ENCODE measurements around the gene LRRC4C. TPM values are rescaled to one million over a fixed set of nuclear protein-coding genes. Genes with fewer than 3 reads are reported as not detected.

LRRC4C gene
- total RNA-seq, 1 donor from 2014 or later: 0.62 TPM

DNA sequence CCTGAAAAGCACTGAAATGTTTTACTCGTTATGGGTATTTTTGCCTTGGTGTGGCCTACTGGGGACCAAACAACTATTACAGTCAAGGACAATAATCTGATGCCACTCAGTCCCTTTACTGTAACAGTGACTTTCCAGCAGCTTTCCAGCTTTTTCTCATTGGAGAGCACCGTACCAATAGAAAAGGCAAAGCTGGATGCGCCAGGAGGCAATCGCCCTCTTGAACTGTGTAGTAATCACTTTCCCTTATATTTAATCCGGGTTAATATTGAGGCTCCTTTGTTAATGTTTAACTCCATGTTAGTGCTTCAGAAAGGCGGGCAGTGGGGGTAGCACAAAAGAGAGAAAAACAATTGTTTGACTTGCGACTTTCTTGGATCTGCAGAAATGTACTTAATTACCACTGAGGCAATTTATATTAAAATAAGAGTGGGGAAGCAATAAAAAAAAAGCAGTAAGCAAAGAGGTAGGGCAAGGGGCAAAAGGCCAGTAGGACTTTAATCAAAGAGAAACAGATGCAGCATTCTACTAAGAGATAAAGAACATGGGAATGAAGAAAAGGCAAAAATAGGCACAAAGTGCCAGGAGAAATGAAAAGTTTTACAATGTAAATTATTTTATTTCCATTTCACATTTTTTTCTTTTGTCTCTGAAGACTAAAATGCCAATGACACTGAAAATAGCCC lies 81.6 kb downstream of the LRRC4C start:
- ATAC-seq (ENCODE audit: poor library complexity) (no peak), DNase-seq (no peak)
- intact Hi-C loops (cut with DNase I): no loop called here

DNA sequence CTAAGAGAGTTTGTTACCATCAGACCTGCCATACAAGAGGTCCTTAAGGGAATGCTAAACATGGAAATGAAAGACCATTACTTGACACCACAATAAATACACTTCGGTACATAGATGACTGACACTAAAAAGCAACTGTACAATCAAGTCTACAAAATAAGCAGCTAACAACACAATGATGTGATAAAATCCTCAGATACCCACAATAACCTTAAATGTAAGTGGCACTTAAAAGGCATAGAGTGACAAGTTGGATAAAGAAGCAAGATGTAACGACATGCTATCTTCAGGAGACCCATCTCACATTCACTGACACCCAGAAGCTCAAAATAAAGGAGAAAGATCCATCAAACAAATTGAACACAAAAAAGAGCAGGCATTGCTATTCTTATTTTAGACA lies 107.6 kb downstream of the LRRC4C start:
- no peak for DNase-seq
- intact Hi-C loops (cut with DNase I): no loop called here
- no peak for ATAC-seq (ENCODE audit: poor library complexity)

DNA sequence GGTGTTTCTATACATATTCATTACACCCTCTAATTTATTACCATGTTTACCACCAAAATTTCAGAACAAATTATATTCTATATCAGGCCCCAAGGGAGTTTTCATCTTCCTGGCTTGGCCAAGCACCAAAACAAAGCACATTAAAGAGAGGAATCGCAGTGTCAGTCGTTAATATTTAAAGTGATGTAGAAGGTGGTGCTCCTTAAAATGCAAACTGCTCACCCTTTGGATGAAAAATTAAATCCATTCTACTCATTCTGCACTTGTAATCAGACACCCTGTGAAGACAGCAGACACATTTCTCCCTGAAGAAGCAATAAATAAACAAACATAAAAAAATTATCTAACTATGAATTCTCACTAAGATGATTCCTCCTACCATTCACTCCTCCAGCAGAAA lies 113.4 kb downstream of the LRRC4C start:
- no peak for DNase-seq
- intact Hi-C loops (cut with DNase I): no loop called here
- no peak for ATAC-seq (ENCODE audit: poor library complexity)

DNA sequence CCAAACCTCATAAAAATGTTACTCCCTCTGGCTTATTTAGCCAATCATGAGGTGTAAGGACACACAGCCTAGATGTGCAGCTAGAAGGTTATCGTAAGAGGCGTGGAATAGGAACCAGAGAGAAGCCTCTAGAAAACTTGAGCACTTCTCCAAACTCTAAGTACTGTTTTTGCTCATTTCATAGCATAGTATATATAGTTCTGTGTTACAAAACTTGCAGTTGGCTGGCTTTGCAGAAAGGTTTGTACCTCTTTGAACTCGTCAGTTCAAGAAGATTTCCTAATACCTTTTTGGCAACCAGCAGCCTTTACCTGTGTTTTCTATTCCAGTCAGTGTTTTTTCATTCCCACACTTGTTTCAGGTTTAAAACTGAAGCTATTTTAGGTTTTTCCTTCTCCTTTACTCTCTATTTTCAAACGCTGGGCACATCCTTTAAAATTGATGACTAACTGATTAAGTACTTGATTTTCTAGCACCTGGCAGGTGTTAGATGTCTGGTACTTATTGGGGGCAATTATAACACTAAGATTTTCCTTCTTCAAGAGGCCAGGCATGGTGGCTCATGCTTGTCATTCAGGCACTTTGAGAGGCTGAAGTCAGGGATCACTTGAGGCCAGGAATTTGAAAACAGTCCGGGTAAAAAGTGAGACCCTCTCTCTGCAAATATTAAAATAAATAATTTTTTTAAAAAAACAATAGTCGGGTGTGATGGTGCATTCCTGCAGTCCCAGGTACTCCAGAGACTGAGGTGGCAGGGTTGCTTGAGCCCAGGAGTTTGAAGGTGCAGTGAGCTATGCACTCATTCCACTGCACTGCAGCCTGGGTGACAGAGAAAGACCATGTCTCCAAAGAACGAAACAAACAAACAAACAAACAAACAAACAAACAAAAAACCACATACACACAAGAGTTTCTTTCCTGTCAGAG lies 125.2 kb downstream of the LRRC4C start:
- intact Hi-C loops (cut with DNase I): no loop called here
- DNase-seq: no peak
- no peak for ATAC-seq (ENCODE audit: poor library complexity)

DNA sequence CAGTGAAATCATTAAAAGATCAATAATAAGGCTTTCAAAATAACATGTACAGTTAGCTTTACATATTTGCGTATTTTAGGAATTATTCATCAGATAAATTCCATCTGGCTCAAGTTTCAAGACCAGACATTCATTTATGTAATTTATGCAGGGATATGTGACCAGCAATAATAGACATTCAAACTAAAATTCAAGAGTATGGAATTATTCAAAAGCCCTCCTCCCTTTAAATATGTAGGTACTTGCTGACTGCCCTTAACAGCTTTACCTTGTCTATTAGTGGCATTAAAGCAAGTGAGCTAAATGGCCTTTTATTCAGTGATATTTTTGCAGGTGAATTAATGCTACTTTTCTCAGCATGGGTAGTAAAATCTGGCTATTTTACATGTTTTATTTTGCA lies 126.1 kb downstream of the LRRC4C start:
- ATAC-seq (ENCODE audit: poor library complexity) (no peak), DNase-seq (no peak)
- intact Hi-C loops (cut with DNase I): no loop called here

DNA sequence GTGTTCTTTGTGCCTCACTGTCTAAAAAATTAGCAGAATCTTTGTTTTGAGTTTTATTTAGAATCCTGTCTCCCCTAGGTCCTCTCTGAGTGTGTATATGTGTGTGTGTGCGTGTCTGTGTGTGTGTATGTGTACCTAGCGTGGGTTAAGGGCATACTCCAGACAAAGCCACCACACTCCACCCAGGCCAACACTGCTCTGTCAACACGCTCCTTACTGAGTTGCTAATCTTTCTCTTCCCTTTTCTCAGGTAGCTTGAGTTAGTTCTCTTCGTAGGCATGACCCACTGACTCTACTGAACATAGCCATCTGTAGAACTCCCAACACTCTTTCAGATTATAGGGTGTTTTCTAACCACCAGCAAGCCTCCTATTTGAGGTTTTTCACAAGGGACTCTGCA lies 131.1 kb downstream of the LRRC4C start:
- intact Hi-C loops (cut with DNase I): no loop called here
- ATAC-seq (ENCODE audit: poor library complexity) (no peak), DNase-seq (no peak)

DNA sequence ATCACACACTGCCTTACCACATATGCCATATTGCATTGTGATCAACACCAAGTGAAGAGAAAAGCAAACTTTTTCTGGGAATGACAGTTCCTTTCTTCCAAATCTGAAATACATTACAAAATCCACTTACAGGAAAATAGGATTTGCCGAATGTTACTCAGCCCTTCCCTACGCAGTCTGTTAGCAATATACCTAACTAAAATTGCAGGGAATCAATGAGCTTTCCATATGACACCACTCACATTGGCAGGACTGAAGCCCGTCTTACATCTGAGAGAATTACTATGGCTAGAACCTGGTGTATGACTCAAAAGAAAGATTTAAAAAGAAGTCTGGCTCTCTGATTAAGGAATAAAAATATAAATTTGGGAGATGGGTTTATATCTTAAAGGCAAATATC lies 136.0 kb downstream of the LRRC4C start:
- DNase-seq (no peak), ATAC-seq (ENCODE audit: poor library complexity) (no peak)
- intact Hi-C loops (cut with DNase I): no loop called here

DNA sequence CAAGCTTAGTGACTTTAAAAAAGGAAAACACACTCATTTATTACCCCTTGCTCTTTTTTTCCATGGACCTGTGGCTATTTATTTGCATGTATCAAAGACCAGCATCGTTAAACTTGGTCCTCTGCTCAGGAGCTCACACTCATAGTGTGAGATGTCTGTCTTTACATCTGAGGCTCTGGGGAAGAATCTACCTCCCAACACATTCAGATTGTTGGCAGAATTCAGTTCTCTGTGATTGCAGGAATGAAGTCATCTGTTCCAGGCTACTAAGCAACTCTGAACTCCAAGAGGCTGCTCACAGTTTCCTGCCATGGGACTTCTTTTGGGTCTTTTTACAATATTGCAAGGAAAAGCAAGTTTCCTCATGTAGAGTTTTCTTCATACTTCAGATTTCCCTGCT lies 138.8 kb downstream of the LRRC4C start:
- DNase-seq: no peak
- intact Hi-C loops (cut with DNase I): no loop called here
- no peak for ATAC-seq (ENCODE audit: poor library complexity)

DNA sequence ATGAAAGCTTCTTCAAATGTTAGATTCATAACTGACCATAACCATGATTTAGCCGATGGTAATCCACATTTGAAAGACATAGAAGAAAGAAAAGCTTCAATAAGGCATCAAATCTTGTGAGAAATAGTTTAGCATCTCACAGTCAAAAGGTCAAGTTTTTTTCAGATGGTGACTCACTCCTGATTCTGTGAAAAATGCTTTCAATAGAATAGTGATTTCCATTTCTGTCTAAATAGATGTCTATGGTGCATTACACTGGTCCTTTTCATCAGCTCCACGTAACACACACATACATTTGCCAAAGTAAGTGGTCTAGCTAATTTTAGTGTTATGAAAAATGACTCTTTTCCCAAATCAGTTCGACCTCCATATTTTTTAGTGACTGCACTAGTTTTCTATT lies 139.2 kb downstream of the LRRC4C start:
- ATAC-seq (ENCODE audit: poor library complexity) (no peak), DNase-seq (no peak)
- intact Hi-C loops (cut with DNase I): no loop called here

DNA sequence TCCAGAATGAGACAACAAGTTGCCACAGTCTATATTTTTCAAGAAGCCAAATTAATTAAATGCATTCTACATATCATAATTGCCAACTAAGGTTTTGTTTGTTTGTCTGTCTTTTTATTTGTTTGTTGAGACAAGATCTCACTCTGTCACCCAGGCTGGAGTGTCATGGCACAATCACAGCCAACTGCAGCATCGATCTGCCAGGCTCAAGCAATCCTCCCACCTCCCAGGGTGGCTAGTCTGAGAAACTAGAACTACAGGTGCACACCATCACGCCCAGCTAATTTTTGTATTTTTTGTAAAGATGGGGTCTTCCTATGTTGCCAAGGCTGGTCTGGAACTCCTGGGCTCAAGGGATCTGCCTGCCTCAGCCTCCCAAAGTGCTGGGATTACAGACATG lies 140.0 kb downstream of the LRRC4C start:
- intact Hi-C loops (cut with DNase I): no loop called here
- DNase-seq (no peak), ATAC-seq (ENCODE audit: poor library complexity) (no peak)

DNA sequence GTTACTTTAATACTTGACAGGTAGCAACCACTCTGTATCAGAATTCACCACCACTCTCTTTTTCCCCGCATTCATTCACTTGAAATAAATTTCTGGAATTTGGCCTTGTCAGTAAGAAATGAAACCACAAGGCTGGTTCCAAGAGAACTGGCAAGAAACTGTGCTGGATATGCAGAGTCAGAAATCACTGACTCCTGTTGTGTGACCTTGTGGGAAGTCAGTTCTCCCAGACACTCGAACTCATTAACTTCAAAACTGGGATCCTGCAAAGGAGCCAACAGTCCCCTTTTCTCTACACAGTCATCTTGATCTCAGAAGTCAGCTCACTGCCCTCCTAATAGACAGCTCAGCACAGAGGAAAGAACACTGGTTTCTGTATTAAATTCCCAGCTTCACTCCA lies 142.7 kb downstream of the LRRC4C start:
- intact Hi-C loops (cut with DNase I): no loop called here
- no peak for ATAC-seq (ENCODE audit: poor library complexity)

DNA sequence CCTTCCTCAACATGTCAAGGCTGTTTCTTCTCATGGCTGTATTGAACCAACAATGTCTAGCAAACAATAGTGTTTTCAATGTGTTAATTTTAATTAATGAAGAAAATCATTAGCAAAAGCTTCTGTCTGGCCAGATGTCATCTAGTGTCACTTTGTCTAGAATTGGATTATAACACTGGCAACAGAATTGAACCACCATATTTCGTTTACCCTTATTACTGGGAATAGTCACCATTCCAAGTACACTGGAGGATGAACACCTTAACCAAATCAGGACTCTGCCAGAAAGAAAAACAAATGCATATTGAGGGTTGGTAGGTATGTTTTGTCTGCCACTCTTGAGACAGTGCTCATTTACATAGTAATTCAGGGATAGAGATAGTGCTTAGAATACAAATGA lies 146.2 kb downstream of the LRRC4C start:
- intact Hi-C loops (cut with DNase I): no loop called here
- no peak for DNase-seq
- no peak for ATAC-seq (ENCODE audit: poor library complexity)

More for the DNA sequence above, 142.7 kb downstream of the LRRC4C start:
- DNase-seq: no peak

DNA sequence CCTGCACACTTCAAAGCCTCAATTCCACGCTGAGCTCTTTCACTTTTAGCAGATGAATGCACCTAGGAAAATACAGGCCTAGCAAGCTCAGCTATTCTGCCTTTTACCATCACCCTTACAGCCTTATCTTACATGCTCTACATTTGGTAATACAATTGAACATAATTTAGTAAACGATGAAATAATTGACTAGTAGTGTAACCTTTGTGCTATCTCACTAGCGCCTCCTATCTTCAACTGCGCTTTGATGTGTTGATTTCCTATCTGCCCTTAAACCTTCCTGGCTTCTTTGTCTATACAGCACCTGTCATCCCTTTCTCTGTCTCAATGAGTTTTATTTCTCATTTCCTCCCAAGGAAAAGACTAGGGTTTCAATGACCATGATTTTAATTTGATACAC lies 149.7 kb downstream of the LRRC4C start:
- intact Hi-C loops (cut with DNase I): no loop called here
- no peak for ATAC-seq (ENCODE audit: poor library complexity)

DNA sequence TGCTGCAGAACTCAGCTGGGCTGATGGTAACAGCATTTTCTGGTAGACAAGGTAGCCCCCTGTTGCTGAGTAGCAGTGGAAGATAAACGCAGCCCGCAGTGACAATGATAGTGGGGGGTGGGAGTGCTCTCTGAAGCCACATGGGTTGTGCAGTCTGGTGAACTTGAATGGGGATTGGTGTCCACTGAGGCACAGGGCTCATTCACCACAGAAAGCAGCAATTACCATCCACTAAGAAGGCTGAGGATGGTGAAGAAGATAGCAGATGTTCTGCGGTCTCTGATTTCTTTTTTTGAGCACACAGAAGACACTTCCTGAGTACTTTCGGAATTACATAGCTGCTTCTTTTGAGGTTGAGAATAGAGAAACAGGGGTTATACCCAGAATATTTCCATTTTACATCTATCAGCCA lies 150.3 kb downstream of the LRRC4C start:
- DNase-seq: no peak
- intact Hi-C loops (cut with DNase I): no loop called here
- ATAC-seq (ENCODE audit: poor library complexity): no peak

More for the DNA sequence above, 149.7 kb downstream of the LRRC4C start:
- no peak for DNase-seq

DNA sequence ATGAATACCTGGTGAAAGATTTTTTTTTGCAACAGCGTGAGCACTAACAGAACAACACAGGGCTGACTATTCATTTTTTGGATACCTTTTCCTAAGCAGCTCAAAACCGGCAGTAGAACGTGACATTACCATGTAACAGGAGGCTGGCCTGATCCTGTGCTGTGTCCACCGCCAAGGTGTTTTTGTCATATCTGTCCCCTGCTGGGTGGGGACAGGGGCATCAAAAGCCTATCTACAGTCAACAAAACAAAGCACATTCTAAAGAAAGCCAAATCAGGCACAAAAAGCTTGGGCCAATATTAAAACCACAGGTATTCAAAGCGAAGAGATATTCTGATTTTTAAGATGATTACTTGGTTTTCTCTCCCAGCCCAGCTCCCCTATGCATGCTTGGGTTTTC lies 151.2 kb downstream of the LRRC4C start:
- ATAC-seq (ENCODE audit: poor library complexity) (no peak), DNase-seq (no peak)
- intact Hi-C loops (cut with DNase I): no loop called here

DNA sequence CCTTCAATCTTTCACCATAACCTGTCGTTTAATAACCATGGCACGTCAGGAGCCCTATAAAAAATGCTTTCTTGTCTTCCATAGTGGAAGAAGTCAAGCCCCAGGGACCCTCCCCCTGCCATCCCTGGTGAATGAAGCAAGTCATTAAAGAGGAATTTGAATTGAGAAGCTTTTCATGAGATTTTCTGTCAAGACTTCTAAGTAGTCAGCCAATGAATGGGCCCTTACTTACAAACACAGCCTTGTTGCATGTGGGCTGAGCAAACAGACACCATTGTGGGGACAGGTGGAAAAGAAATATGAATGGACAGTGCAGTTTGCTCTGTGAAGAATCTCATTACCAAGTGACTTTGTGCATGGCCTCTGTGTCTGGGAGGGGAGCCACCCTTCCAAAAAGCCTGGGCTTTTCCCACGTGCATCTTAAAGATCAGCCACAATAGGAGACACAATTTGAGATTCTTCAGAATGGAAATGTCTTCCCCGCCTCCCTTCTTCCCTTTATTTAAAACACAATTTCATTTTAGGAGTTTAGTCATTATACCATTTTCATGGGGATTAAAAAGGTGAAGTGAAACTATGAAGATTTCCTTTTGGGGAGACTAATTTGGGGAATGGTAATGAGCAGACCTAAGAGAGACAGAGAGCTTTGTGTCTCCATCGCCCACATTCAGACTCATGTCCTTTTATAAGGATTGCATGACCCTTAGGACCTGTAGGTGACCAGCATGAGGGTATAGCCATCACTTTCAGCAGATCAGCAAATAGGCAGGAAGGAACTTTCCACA lies 152.0 kb downstream of the LRRC4C start:
- intact Hi-C loops (cut with DNase I): no loop called here
- ATAC-seq (ENCODE audit: poor library complexity) (no peak), DNase-seq (no peak)

DNA sequence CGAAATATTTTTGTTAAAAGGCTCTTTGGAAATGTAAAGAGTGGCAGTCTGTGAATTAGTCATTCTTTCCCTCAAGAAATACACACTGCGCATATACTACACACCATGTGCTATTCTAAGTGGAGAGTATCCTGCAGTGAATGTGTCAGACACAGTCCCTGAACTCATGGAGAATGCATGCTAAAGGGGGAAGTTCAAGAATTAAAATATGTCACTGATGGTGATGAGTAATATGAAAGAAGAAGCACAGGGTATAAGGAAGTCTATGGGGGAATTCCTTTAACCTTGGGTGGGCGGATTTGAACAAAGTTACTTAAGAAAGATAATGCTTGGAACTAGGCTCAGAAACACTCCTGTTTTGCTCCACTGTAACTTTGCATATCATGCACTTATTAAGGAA lies 153.0 kb downstream of the LRRC4C start:
- intact Hi-C loops (cut with DNase I): no loop called here
- ATAC-seq (ENCODE audit: poor library complexity) (no peak), DNase-seq (no peak)

DNA sequence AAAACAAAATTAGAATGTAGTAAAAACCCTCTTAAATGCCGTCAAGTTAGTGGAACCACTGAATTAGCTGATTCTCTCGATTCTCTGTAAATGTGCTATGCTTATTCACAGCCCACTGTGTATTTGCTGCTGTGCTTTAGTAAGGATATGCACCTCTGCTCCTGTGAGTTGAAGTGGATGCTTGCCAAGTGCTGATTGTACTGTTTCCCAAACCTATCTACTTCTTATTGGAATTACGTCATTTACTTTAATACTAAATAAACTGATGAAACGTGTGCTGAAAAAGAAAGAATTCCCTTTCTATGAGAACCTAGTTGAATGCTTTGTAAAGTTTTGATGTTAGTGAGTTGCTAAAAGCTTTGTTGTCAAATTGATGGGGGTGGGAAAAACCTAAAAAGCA lies 158.4 kb downstream of the LRRC4C start:
- no peak for DNase-seq
- intact Hi-C loops (cut with DNase I): no loop called here
- ATAC-seq (ENCODE audit: poor library complexity): no peak

DNA sequence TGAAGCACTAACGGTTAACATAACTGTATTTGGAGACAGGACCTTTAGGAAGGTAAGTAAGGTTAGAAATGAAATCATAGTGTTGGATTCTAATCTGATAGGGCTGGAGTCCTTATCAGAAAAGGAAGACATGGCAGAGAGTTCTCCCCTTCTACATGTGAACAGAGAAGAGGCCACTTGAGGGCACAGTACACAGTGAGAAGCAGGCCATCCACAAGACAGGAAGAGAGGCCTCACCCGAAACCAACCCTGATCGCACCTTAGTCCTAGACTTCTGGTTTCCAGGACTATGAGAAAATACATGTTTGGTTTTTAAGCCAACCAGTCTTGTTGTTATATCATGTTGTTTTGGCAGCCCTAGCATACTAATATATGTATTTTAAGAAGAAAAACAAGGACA lies 170.0 kb downstream of the LRRC4C start:
- ATAC-seq (ENCODE audit: poor library complexity) (no peak), DNase-seq (no peak)
- intact Hi-C loops (cut with DNase I): no loop called here

DNA sequence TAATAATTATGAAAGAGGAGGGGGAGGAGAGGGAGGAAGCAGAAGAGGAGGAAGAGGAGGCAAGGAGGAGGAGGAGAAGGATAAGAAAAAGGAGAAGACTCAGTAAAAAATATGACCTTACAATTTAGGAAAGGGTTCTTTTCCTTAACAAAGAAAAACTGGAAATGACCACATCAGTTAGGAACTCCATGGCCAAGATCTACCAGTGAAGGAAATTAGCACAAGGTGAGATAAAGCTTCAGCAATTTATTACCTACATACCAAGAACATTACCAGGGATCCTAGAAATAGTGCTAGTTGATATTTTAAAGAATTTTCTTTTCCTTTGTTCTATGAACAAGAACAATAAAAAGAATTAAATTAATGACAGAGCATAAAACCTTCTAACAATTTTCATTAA lies 172.7 kb downstream of the LRRC4C start:
- ATAC-seq (ENCODE audit: poor library complexity): no peak
- no peak for DNase-seq
- intact Hi-C loops (cut with DNase I): no loop called here
